ENCODE data around the gene MTMR4.

GRCh38 chr17:58535431-58535830 lies 21.0 kb upstream of the MTMR4 start:
- TF ChIP-seq CTCF (IDR thresholded peaks at IDR 0.05; ENCODE audit: low read depth, low read length, poor library complexity, severe bottlenecking), result no peak
- no peak for TF ChIP-seq EZH2phosphoT487 (IDR thresholded peaks at IDR 0.05; ENCODE audit: borderline replicate concordance, low read length)

All from DOHH2 (cell line).